Suprapubic skin (tissue), 4 donors: ENCODE measurements around the gene PIAS4.

Experiments
- EP300 ChIP-seq: sonication (generic); formaldehyde crosslinking; IDR thresholded peaks from one replicate; pipeline ENCODE4 v1.6.1; 2017; ENCODE audit warnings: antibody characterized with exemption
- POLR2A ChIP-seq, 2 donors: fragments of 450-650 bp; IDR thresholded peaks; one replicate each; pipeline ENCODE4 v1.6.1; 2017; ENCODE audit warnings: antibody characterized with exemption in 2 of 2, mild to moderate bottlenecking in 2 of 2, moderate library complexity in 2 of 2
- POLR2AphosphoS5 ChIP-seq, 3 donors: sonication (generic); formaldehyde crosslinking; IDR thresholded peaks; one replicate each; pipeline ENCODE4 v1.6.1; 2017; ENCODE audit warnings: antibody characterized with exemption in 3 of 3
- TF ChIP-seq, protein P1 (sequence below), 2 donors: fragments of 200-600 bp in 1 of 2; fragments of 450-650 bp in 1 of 2; sonication (generic) in 1 of 2; IDR thresholded peaks; one replicate each; pipeline ENCODE4 v1.5.1; 2016 to 2019; ENCODE audit warnings: antibody characterized with exemption in 2 of 2, mild to moderate bottlenecking in 1 of 2, moderate library complexity in 1 of 2

DNA sequence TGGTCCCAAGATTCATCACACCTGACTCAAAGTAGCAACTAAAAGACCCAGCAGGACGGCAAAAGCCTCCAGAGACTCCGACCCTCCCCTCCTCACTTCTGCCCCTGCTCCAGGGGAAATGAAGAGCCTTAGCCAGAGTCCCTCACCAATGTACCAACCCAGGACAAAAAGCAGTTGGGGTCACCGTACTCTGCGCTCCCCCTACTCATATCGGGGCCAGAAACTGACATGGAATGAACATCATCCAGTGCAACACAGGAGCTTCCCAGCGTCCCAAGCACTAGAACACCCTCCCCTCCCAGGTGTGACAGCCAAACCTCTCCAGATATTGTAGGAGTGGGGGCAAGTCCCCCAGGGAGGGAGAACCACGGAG, 24.0 kb upstream of the PIAS4 start:
- TF ChIP-seq, protein P1, sequence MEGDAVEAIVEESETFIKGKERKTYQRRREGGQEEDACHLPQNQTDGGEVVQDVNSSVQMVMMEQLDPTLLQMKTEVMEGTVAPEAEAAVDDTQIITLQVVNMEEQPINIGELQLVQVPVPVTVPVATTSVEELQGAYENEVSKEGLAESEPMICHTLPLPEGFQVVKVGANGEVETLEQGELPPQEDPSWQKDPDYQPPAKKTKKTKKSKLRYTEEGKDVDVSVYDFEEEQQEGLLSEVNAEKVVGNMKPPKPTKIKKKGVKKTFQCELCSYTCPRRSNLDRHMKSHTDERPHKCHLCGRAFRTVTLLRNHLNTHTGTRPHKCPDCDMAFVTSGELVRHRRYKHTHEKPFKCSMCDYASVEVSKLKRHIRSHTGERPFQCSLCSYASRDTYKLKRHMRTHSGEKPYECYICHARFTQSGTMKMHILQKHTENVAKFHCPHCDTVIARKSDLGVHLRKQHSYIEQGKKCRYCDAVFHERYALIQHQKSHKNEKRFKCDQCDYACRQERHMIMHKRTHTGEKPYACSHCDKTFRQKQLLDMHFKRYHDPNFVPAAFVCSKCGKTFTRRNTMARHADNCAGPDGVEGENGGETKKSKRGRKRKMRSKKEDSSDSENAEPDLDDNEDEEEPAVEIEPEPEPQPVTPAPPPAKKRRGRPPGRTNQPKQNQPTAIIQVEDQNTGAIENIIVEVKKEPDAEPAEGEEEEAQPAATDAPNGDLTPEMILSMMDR (IDR thresholded peaks at IDR 0.05) = no peak
- no peak for TF ChIP-seq EP300
- TF ChIP-seq POLR2AphosphoS5 (IDR thresholded peaks at IDR 0.05) = no peak
- TF ChIP-seq POLR2A (IDR thresholded peaks at IDR 0.05) = no peak
